Lower leg skin (tissue), 4 donors: ENCODE measurements around the gene TTC3. TPM values are rescaled to one million over a fixed set of nuclear protein-coding genes. Genes with fewer than 3 reads are reported as not detected.

Experiments
- DNase-seq, 2 donors: peaks; one replicate each; pipeline ENCODE4 v3.0.0-alpha.2; 2019; ENCODE audit warnings: low spot score in 2 of 2
- H3K4me3 ChIP-seq: fragments of 200-600 bp; sonication (generic); 2 replicates; pipeline ENCODE4 v1.5.1; 2017; ENCODE audit warnings: mild to moderate bottlenecking, low read depth; ENCODE audit not compliant: poor library complexity, severe bottlenecking
- POLR2A ChIP-seq, 2 donors: fragments of 450-650 bp; IDR thresholded peaks; one replicate each; pipeline ENCODE4 v1.6.1; 2016 to 2017; ENCODE audit warnings: antibody characterized with exemption in 2 of 2, mild to moderate bottlenecking in 1 of 2, moderate library complexity in 1 of 2
- WGBS, 2 donors: methylation state at CpG; one replicate each; pipeline ENCODE4 v1.1.5; 2018; 5-methylcytosine and 5-hydroxymethylcytosine counted together
- intact Hi-C: fragments of 100-400 bp; cut with DNase I; formaldehyde crosslinking; loops from one replicate; pipeline ENCODE4 v1.15.0; 2023; ENCODE audit warnings: low total_unique reads
- total RNA-seq, 4 donors: library from RNA; depleted of rRNA; stranded (reverse); fragments of >200 nt; gene quantifications; one replicate each; pipeline ENCODE4 v1.1.0, GENCODE V29; 2016
- TF ChIP-seq, protein P1 (sequence below), 3 donors: fragments of 450-650 bp; IDR thresholded peaks; one replicate each; pipeline ENCODE4 v1.5.1; 2016; ENCODE audit warnings: antibody characterized with exemption in 3 of 3, mild to moderate bottlenecking in 3 of 3, moderate library complexity in 2 of 3

TTC3 gene
- total RNA-seq, 4 donors from 2014 or later: 77.6 to 111 (median 92.0) TPM

DNA sequence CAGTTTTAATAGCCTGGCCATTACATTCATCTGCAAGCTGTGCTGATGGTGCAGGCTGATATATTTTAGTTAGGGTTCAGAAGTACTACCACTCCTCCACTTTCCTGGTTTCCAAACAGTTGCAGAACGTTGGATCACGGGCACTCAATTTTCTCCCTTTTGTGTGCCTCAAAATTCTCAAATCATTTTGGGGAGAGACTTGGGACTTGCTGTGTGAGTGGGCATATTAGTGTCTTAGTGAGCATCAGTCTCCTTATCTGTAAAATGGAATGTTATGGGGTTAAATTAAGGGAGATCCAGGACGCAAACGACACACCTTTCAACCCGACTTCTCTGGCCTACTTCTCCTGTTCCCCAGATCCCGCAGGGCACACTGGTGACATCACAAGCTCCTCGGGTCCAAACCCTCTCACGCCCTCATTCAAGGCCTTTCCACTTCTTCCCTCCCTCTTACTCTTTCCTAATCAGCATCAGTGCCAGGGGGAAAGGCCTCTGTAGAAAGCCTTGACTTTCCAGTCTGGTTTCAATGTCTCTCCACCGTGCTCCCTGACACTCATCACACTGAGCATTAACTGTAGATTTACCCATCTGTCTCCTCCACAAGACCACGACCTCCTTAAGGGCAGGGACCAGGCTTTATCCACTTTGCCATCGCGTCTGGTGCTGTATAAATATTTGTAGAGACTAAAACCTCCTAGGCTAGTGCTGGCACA, 1.3 kb upstream of the TTC3 start:
- intact Hi-C loops: no loop called here
- TF ChIP-seq POLR2A (IDR thresholded peaks at IDR 0.05): no peak
- TF ChIP-seq, protein P1, sequence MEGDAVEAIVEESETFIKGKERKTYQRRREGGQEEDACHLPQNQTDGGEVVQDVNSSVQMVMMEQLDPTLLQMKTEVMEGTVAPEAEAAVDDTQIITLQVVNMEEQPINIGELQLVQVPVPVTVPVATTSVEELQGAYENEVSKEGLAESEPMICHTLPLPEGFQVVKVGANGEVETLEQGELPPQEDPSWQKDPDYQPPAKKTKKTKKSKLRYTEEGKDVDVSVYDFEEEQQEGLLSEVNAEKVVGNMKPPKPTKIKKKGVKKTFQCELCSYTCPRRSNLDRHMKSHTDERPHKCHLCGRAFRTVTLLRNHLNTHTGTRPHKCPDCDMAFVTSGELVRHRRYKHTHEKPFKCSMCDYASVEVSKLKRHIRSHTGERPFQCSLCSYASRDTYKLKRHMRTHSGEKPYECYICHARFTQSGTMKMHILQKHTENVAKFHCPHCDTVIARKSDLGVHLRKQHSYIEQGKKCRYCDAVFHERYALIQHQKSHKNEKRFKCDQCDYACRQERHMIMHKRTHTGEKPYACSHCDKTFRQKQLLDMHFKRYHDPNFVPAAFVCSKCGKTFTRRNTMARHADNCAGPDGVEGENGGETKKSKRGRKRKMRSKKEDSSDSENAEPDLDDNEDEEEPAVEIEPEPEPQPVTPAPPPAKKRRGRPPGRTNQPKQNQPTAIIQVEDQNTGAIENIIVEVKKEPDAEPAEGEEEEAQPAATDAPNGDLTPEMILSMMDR (IDR thresholded peaks at IDR 0.05): no peak
- peak overlapping the region; percentile 79 for H3K4me3 ChIP-seq
- 22 to 27% methylated on average over 12 of the region's 12 CpGs for WGBS, 2 donors
- peak; percentile 69 to 93 for DNase-seq

DNA sequence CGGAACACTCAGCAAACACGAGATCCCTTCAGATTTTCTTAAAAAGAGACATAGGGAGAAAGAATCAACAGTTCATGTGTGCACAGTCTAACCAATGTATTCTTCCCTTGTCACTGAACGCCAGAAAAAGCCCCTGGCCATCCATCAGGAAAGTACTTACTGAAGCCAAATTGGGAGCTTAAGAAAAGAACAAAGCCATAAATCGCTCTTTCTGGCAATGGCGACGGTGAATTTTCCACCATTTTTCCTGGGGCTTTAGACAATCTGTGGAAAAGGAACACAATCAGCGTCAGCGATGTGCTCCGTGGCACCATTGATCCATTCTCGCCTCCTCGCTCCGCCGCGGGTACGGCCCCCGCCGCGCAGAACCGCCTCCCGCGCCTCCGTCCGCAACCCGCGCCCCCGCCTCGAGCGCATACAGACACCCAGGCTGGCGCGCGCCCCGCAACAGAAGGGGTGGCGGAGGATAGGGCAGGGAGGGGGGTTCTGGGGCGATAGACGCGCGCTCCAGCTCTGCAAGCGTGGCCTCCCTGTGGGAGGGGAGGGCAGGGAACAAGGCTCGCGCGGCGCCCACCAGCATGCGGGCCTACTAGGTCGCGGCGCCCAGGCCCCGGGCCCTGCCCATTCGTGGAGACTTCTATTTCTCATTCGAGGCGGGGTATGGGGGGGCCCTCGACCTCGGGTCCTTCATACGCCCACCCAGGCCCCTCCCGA, 623 bp upstream of the TTC3 start:
- intact Hi-C loops: no loop called here
- DNase-seq: peak; percentile 65 to 92
- TF ChIP-seq, protein P1 (IDR thresholded peaks at IDR 0.05): no peak
- TF ChIP-seq POLR2A (IDR thresholded peaks at IDR 0.05): no peak
- WGBS, 2 donors: 1% methylated on average over 37 to 42 of the region's 54 CpGs
- H3K4me3 ChIP-seq: peak overlapping the region; percentile 79

DNA sequence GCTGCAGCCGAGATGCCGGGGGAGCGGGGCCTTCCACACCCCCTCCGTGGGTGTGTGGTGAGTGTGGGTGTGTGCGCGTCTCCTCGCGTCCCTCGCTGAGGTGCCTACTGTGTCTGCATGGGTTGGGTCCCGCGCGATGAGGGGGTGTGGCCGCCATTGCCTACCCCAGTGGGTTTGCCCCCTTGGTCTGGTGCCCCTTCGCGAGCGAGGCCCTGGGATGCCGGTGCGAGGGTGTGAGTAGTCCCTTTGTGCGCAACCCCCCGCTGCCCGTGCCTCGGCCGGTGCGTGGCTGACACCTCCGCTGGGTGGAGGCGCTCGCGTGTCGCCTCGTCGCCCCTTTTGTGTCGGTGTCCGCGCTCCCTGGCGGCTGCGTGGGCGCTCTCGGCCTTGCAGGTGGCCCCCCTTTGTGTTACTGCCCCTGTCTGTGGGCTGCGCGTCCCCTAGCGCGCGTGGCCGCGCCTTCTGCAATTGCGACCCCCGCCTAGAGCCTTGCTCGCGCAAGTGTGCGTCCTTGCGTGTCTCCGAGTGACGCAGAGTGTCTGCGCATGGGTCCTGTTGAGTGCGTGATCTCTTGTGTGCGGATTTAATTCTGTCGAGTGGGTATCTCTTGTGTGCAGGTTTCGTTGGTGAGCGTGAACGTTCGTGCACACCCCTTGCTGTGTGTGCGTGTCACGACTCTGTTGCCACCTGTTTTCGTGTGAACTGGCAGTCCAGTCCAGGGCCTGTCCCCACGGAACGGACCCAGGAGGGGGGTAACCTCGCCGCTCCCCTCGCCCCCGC, 553 bp downstream of the TTC3 start:
- WGBS, 2 donors: 0 to 2% methylated on average over 21 to 32 of the region's 70 CpGs

DNA sequence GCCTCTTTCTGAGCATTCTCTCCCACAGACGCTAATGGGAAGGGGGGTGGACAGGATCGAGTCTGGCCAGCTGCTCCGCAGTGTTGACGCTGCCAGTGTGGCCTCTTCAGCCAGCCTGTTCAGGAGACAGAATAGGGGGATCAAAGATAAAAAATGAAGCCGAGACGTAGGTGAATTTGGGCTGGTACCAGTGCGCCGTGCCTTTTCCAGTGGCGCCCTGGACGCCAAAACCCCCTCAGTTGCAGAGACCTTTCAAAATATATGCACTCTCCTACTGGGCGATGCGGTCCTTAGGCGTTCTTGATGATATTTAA, 1.1 kb downstream of the TTC3 start:
- H3K4me3 ChIP-seq: peak overlapping the region; percentile 92
- intact Hi-C loops: no loop called here
- TF ChIP-seq POLR2A (IDR thresholded peaks at IDR 0.05): no peak
- TF ChIP-seq, protein P1 (IDR thresholded peaks at IDR 0.05): no peak
- no peak for DNase-seq
- WGBS, 2 donors: 5 to 6% methylated on average over 13 of the region's 13 CpGs

More for the DNA sequence above, 553 bp downstream of the TTC3 start:
- peak; percentile 56 to 94 for DNase-seq
- intact Hi-C loops: no loop called here
- peak overlapping the region; percentile 92 for H3K4me3 ChIP-seq
- TF ChIP-seq POLR2A (IDR thresholded peaks at IDR 0.05): no peak
- TF ChIP-seq, protein P1 (IDR thresholded peaks at IDR 0.05): no peak

DNA sequence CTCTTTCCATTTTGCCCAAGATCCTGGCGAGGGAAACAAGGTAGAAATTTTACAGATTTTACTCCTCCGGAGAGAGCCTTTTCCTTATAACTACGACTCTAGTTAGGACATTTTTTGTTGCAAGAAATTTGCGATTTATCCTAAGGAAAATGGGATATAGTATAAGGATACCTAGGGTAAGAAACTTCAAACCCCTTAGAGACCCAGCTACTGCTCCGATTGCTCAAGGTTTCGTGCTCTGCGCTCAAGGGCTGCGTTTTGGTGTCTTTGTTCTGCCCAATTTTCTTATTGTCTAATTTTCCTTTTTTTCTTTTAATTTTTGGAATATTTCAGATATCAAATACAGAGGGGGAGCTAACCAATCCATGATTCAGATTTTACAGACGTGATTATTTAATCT, 1.5 kb downstream of the TTC3 start:
- no peak for TF ChIP-seq POLR2A (IDR thresholded peaks at IDR 0.05)
- TF ChIP-seq, protein P1 (IDR thresholded peaks at IDR 0.05): no peak
- DNase-seq: no peak
- WGBS, 2 donors: 20 to 27% methylated on average over 9 of the region's 9 CpGs
- intact Hi-C loops: no loop called here
- peak overlapping the region; percentile 92 for H3K4me3 ChIP-seq
